HepG2 (cell line): ENCODE results near the gene SLC22A23. TPM values are rescaled to one million over a fixed set of nuclear protein-coding genes. Genes with fewer than 3 reads are reported as not detected.

ENCODE experiments used
- ATF7 ChIP-seq, 2 experiments: fragments of 450-650 bp in 1 of 2; sonication (generic) in 1 of 2; formaldehyde crosslinking in 1 of 2; IDR thresholded peaks; 2 replicates each; pipeline versions ENCODE4 v1.4.0 to v1.6.1; 2016 to 2020; ENCODE audit warnings: antibody characterized with exemption in 1 of 2, mild to moderate bottlenecking in 1 of 2, missing genetic modification reagents in 1 of 2
- CC2D1A ChIP-seq: sonication (generic); formaldehyde crosslinking; IDR thresholded peaks from 2 replicates; pipeline ENCODE4 v1.8.1; 2023; ENCODE audit warnings: mild to moderate bottlenecking, missing genetic modification reagents
- CCAR2 ChIP-seq: fragments of 200-400 bp; formaldehyde crosslinking; optimal IDR thresholded peaks from 2 replicates; pipeline ENCODE3; 2018; ENCODE audit warnings: low read depth, mild to moderate bottlenecking, low read length, moderate library complexity
- CREM ChIP-seq, 2 experiments: sonication (generic) in 1 of 2; formaldehyde crosslinking in 1 of 2; IDR thresholded peaks; 2 replicates each; pipeline versions ENCODE4 v1.4.0 to v1.6.1; 2016 to 2020; ENCODE audit warnings: antibody characterized with exemption in 1 of 2, mild to moderate bottlenecking in 1 of 2, missing genetic modification reagents in 1 of 2
- FOXP1 ChIP-seq, 2 experiments: fragments of 450-650 bp in 1 of 2; IDR thresholded peaks; 2 replicates each; pipeline ENCODE4 v1.6.1; 2017 to 2018; ENCODE audit warnings: antibody characterized with exemption in 1 of 2
- HMGA1 ChIP-seq: sonication (generic); formaldehyde crosslinking; conservative IDR thresholded peaks from 2 replicates; pipeline ENCODE4 v1.4.0; 2020; ENCODE audit warnings: missing genetic modification reagents
- HNRNPH1 ChIP-seq: fragments of 200-400 bp; formaldehyde crosslinking; optimal IDR thresholded peaks from 2 replicates; pipeline ENCODE3; 2017; ENCODE audit warnings: mild to moderate bottlenecking, low read depth, low read length
- MBNL3 ChIP-seq: fragments of 250-450 bp; sonication (Bioruptor Pico); conservative IDR thresholded peaks from 2 replicates; pipeline ENCODE4 v1.8.0; 2022; ENCODE audit warnings: mild to moderate bottlenecking, inconsistent platforms
- NR2F6 ChIP-seq, 2 experiments: IDR thresholded peaks; 2 replicates each; pipeline ENCODE4 v1.6.1; 2016; ENCODE audit warnings: antibody characterized with exemption in 1 of 2, mild to moderate bottlenecking in 1 of 2
- SNRNP70 ChIP-seq: fragments of 200-400 bp; formaldehyde crosslinking; IDR thresholded peaks from 2 replicates; pipeline ENCODE4 v1.6.1; 2017; ENCODE audit warnings: mild to moderate bottlenecking, low read depth, low read length, moderate library complexity
- SPEN ChIP-seq: sonication (generic); formaldehyde crosslinking; IDR thresholded peaks from 2 replicates; pipeline ENCODE4 v1.5.1; 2020; ENCODE audit warnings: low read depth, mild to moderate bottlenecking, missing genetic modification reagents
- SRY ChIP-seq: sonication (generic); formaldehyde crosslinking; IDR thresholded peaks from 2 replicates; pipeline ENCODE4 v1.8.0; 2022; ENCODE audit warnings: mild to moderate bottlenecking, missing genetic modification reagents
- STAG1 ChIP-seq: sonication (generic); formaldehyde crosslinking; IDR thresholded peaks from 2 replicates; pipeline ENCODE4 v1.4.0; 2020; ENCODE audit warnings: missing genetic modification reagents
- ZIK1 ChIP-seq: sonication (generic); formaldehyde crosslinking; IDR thresholded peaks from 2 replicates; pipeline ENCODE4 v1.5.0; 2020; ENCODE audit warnings: mild to moderate bottlenecking, low read depth, missing genetic modification reagents, borderline replicate concordance
- ZNF296 ChIP-seq: sonication (generic); formaldehyde crosslinking; conservative IDR thresholded peaks from 2 replicates; pipeline ENCODE4 v1.5.0; 2020; ENCODE audit warnings: mild to moderate bottlenecking, missing genetic modification reagents
- ZNF552 ChIP-seq: sonication (generic); formaldehyde crosslinking; IDR thresholded peaks from 2 replicates; pipeline ENCODE4 v1.9.0; 2022; ENCODE audit warnings: missing genetic modification reagents, mild to moderate bottlenecking, borderline replicate concordance
- ZNF644 ChIP-seq: IDR thresholded peaks from 2 replicates; pipeline ENCODE4 v1.6.1; 2016; ENCODE audit warnings: low read depth
- ZNF792 ChIP-seq: IDR thresholded peaks from 2 replicates; pipeline ENCODE4 v1.6.1; 2016
- ZNF839 ChIP-seq: sonication (generic); formaldehyde crosslinking; IDR thresholded peaks from 2 replicates; pipeline ENCODE4 v1.4.0; 2020; ENCODE audit warnings: missing genetic modification reagents, mild to moderate bottlenecking, borderline replicate concordance
- polyA plus RNA-seq, 8 experiments: library from polyadenylated mRNA; depleted of rRNA in 3 of 8; stranded (reverse) in 7 of 8; unstranded in 1 of 8; fragments of >200 nt; fragmentation: Illumina TruSeq in 4 of 8; extraction: Trizol in 4 of 8; gene quantifications; 2 replicates each; pipeline versions ENCODE4 v1.2.1 to v1.2.3, GENCODE V29; 2011 to 2016; ENCODE audit warnings: low read depth in 4 of 8, missing spikeins in 1 of 8, mixed read lengths in 1 of 8; ENCODE audit not compliant: insufficient read depth in 1 of 8
- total RNA-seq, 5 experiments: library from RNA; depleted of rRNA; stranded (reverse); fragments of >200 nt; fragmentation: Illumina TruSeq; extraction: Trizol; gene quantifications; 2 replicates each; pipeline ENCODE4 v1.2.3, GENCODE V29; 2016; ENCODE audit warnings: low read depth in 1 of 5
- TF ChIP-seq, protein P1 (sequence below): sonication (generic); formaldehyde crosslinking; IDR thresholded peaks from 2 replicates; pipeline ENCODE4 v1.4.0; 2020; ENCODE audit warnings: missing genetic modification reagents
- TF ChIP-seq, protein P2 (sequence below): sonication (generic); formaldehyde crosslinking; IDR thresholded peaks from 2 replicates; pipeline ENCODE4 v1.4.0; 2020; ENCODE audit warnings: missing genetic modification reagents
- TF ChIP-seq, protein P3 (sequence below): sonication (generic); formaldehyde crosslinking; IDR thresholded peaks from 2 replicates; pipeline ENCODE4 v1.4.0; 2020; ENCODE audit warnings: missing genetic modification reagents, borderline replicate concordance

Gene SLC22A23
- total and polyA plus RNA-seq, 2 of the 13 experiments (the other 11 are each of a cell fraction or from before 2014, with no cell fraction given) = 11.8 to 17.5 TPM

DNA sequence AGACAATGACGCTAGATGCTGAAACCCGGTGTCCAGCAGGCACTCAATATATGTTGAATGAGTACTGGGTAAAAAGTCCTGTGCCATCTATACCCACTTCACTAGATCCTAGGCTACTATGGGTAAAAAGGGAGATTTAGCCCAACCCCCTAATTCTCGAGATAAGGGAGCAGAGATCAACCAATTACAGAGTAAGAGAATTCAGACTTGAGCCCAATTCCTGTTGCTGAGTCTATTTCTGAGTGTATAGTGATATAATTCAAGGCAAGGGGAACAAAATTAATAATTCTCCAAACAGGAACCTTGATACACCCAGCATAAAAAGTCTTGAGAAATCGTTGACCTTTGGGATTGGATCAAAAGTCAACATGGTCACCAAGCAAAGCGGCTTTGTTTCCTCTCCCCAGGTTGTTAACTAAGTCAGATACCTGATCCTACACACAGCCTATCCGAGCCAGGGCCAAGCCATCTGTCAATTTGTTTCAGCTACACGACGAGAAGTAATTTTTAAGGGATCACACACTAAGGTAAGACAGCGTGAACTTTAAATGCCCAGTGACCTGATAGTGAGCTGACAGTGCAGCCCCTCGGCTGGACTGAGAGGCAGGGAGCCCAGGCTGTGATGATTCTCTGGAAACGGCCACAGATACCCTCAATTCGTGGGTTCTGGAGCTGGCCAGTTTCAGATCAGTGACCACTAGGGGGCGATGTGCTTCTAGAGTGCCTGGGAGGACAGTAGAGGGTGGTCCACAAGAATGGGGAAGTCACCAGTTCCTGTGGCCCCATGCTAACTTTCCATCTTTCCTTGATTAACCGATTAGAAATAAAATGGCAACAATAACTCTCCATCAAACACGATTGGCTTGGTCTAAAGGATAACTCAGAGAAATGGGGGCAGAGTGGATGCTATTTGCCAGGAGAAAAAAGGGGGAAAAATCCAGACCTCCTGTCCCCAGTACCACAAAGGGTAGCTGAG, 46.2 kb downstream of the SLC22A23 start (continued):
- TF ChIP-seq, protein P1, sequence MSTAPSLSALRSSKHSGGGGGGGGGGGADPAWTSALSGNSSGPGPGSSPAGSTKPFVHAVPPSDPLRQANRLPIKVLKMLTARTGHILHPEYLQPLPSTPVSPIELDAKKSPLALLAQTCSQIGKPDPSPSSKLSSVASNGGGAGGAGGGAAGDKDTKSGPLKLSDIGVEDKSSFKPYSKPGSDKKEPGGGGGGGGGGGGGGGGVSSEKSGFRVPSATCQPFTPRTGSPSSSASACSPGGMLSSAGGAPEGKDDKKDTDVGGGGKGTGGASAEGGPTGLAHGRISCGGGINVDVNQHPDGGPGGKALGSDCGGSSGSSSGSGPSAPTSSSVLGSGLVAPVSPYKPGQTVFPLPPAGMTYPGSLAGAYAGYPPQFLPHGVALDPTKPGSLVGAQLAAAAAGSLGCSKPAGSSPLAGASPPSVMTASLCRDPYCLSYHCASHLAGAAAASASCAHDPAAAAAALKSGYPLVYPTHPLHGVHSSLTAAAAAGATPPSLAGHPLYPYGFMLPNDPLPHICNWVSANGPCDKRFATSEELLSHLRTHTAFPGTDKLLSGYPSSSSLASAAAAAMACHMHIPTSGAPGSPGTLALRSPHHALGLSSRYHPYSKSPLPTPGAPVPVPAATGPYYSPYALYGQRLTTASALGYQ (CRISPR knock-in tag) = 0 out of 2 replicates have a peak, but pooled peaks have one; percentile 25
- TF ChIP-seq SNRNP70 (no peak), ZNF296 (CRISPR knock-in tag) (no peak), CCAR2 (no peak), STAG1 (CRISPR knock-in tag) (peak; percentile 80), ZNF552 (CRISPR knock-in tag) (no peak), ZIK1 (CRISPR knock-in tag) (0 out of 2 replicates have a peak, but pooled peaks have one; percentile 71), NR2F6 (IDR thresholded peaks at IDR 0.05) (peak; percentile 55; the same call in 1 of the 2 replicates), NR2F6 (CRISPR knock-in tag; IDR thresholded peaks at IDR 0.05) (peak; percentile 72), FOXP1 (IDR thresholded peaks at IDR 0.05) (no peak), FOXP1 (CRISPR knock-in tag; IDR thresholded peaks at IDR 0.05) (no peak), HNRNPH1 (peak; percentile 70), CREM (IDR thresholded peaks at IDR 0.05) (peak; percentile 30; the same call in 1 of the 2 replicates), CREM (CRISPR knock-in tag; IDR thresholded peaks at IDR 0.05) (no peak), CC2D1A (CRISPR knock-in tag) (no peak), SRY (peak; percentile 89; the same call in 1 of the 2 replicates), MBNL3 (CRISPR knock-in tag) (no peak), HMGA1 (CRISPR knock-in tag) (no peak), ZNF792 (CRISPR knock-in tag) (no peak; the same call in 1 of the 2 replicates), ATF7 (IDR thresholded peaks at IDR 0.05) (no peak), ATF7 (CRISPR knock-in tag; IDR thresholded peaks at IDR 0.05) (peak; percentile 53; the same call in 1 of the 2 replicates), ZNF839 (no peak), SPEN (CRISPR knock-in tag) (peak; percentile 78), ZNF644 (CRISPR knock-in tag) (no peak)
- TF ChIP-seq, protein P2, sequence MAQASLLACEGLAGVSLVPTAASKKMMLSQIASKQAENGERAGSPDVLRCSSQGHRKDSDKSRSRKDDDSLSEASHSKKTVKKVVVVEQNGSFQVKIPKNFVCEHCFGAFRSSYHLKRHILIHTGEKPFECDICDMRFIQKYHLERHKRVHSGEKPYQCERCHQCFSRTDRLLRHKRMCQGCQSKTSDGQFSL (CRISPR knock-in tag) = no peak
- TF ChIP-seq, protein P3, sequence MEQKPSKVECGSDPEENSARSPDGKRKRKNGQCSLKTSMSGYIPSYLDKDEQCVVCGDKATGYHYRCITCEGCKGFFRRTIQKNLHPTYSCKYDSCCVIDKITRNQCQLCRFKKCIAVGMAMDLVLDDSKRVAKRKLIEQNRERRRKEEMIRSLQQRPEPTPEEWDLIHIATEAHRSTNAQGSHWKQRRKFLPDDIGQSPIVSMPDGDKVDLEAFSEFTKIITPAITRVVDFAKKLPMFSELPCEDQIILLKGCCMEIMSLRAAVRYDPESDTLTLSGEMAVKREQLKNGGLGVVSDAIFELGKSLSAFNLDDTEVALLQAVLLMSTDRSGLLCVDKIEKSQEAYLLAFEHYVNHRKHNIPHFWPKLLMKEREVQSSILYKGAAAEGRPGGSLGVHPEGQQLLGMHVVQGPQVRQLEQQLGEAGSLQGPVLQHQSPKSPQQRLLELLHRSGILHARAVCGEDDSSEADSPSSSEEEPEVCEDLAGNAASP (CRISPR knock-in tag) = peak; percentile 66
- TF ChIP-seq, all 625 proteins: peak for 229
